HL-60/S4 (cell line): ENCODE results near the gene PTPRT.

ENCODE experiments used
- in situ Hi-C: fragments of 300-500 bp; cut with MboI; formaldehyde crosslinking; loops from 2 replicates; pipeline ENCODE4 v1.14.3; 2022; ENCODE audit warnings: low sequenced_read_pairs

PTPRT gene

DNA sequence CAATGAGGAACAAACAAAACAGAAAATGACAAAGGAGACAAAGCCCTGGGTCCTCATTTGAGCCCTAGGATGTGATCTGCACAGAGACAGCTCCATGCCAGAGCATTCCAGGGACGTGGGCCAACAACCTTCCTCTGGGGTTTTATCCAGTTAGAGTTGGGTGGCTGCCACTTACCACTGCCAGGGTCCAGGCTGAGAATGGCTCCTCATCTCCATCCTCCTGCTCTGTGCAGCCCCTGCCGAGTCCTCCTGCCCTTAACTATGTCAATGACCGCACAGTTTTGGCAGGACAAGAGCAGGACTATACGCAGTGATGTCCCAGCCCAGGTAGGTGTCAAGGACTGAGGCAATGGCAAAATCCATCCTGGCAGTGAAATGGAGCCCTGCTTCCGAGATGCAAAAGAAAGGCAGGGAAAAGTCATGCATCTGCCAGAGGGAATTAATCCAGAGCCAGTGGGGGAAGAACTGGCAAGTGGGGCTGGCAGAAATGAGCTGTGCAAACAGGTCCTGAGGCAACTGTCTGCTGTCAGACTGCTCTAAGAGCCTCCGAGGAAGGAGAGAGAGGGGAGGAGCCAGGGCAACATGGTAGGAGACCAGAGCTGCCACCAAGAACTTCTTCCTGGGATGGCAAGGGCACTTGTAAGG is 449.4 kb downstream of the PTPRT start:
- in situ Hi-C loops = no loop called here

GRCh38 chr20:42739683-42740082 is 450.0 kb downstream of the PTPRT start:
- in situ Hi-C loops = no loop called here

DNA sequence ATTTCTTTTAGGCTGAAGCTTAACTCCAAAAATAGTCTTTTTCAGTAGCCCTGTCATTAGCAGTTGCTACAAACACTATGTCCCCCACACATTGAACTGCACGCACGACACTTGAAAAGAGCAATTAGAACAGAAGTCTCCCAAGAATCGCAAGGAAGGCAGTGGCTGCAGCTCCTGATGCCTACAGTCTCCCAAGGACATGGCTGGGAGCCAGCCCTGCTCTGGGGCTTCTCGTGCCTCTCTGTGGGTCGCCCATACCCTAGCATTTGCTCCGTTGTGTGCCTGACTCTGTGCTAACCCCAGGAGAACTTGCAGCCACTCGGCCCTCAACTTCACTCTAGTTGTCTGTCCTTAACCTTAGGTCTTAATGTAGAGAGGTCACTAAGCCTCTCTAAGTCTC is 454.2 kb downstream of the PTPRT start:
- in situ Hi-C loops = no loop called here

DNA sequence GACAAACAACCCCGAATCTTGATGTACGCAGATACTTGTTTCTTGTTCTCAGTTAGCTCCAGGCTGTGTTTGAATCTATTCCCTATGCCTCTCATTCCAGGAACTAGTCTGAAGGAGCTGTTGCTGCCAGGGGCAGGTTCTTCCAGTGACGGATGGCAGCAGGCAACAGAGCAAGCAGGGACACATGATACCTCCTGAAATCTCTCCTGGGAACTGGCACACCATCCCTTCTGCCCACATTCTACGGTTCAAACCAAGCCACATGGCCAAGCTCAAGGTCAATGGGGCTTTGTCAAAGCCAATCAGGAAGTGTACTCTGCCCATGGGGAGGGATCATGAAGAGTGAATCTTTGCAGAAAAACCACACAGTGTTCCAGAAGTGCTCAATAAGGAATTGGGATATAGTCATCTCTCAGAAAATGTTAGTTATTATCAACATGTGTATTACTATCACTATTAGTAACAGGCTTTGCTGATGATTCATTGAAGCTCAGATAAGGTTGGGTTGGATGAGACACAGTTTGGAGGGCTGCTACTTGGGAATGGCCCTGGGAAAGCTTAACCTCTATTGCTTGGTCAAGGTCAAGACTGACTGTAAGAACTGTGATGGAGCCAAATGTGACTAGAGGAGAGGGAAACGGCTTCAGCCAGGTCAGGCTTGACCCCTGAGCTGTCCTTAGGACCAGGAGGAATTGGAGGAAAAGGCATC is 454.9 kb downstream of the PTPRT start:
- in situ Hi-C loops = no loop called here

GRCh38 chr20:42721923-42722322 is 467.8 kb downstream of the PTPRT start:
- in situ Hi-C loops = no loop called here

GRCh38 chr20:42714298-42715141 is 475.2 kb downstream of the PTPRT start:
- in situ Hi-C loops = no loop called here

- in situ Hi-C loops = no loop called here
Measured at GRCh38 chr20:42708266-42708665, 481.4 kb downstream of the PTPRT start.

DNA sequence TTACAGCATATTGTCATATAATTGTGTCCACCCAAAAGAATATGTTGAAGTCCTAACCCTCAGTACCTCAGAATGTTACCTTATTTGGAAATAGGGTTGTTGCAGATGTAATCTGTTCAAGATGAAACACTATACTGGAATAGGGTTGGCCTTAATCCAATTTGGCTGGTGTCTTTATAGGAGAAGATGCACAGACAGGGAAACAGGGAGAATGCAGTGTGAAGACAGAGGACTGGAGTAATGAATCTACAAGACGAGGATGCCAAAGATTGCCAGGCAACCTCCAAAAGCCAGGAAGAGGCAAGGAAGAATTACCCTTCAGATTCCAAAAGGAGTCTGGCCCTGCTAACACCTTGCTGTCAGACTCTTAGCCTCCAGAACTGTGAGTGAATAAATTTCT is 482.9 kb downstream of the PTPRT start:
- in situ Hi-C loops = no loop called here

DNA sequence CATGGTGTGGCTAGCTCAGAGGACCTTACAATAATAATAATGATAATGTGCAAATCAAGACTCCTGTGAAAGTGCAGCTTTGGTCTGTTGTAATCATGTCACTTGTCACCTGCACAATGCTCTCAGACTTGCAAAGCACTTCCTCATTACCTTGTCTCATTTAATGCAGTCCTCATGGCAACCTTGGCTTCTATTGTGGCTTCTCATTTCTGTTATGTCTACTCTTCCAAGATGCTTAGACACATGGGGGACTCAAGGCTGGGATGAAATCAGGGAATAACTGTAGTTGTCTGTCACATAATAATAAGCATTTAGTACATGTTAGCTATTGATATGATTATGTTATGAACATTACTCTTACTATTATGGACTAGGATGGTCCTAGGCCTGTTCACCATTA is 484.2 kb downstream of the PTPRT start:
- in situ Hi-C loops = no loop called here

- in situ Hi-C loops = no loop called here
Measured at GRCh38 chr20:42703744-42704143, 486.0 kb downstream of the PTPRT start.

DNA sequence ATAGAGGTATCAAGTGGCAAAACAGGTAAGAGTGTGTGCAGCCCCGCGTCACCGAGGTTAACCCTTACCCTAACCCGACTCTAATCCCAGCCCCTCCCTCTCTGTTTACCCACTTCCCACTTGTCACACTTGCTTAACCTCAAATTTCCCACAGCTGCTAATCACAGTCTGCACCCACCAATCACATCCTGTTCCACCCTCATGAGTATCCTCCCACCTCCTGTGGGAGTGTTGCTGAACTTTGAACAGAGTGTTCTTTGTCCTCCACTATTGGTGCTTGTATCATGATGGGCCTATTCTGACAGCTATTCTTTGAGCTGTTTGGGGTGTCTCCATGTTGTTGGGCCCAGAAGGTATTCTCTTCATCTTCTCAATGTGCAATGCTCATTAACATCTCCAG is 487.8 kb downstream of the PTPRT start:
- in situ Hi-C loops = no loop called here

- in situ Hi-C loops = no loop called here
Measured at GRCh38 chr20:42700372-42700771, 489.3 kb downstream of the PTPRT start.

- in situ Hi-C loops = no loop called here
Measured at GRCh38 chr20:42697962-42698361, 491.7 kb downstream of the PTPRT start.

GRCh38 chr20:42690842-42691437 is 498.8 kb downstream of the PTPRT start:
- in situ Hi-C loops = no loop called here

DNA sequence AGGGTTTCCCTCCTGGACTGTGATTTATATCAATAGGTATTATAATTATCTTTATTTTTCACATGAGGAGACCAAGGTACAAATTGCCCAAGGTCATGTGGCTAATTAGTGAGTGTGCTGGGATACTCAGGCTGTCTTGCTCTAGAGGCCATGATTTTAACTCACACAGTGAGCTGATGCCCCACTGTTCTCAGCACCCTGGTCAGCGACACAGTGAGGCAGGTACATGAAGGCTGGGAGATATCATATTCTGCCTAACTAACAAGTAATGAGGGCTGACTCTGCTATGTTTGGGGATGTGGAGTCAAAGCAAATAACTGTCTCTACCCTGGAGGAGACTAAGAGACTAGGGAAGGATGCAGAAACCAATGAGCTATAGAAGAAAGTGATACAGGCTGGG is 501.1 kb downstream of the PTPRT start:
- in situ Hi-C loops = no loop called here

DNA sequence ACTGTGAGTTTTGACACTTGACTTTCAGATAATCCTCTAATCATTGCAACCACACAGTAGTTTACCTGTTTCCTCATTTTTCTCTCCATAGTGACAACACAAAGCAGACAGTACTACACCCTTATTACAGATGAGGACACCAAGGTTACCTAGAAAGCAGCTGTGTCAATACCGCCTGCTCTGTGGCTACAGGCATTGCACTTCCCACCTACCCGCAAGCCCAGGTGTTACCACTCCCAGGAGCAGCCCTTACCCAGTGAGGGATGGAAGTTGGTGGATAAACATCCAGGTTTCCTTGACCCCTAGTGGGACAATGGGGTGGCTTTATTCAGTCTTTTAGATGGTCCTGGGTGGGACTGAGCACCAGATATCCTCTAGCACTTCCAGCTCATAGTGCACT is 503.6 kb downstream of the PTPRT start:
- in situ Hi-C loops = no loop called here

DNA sequence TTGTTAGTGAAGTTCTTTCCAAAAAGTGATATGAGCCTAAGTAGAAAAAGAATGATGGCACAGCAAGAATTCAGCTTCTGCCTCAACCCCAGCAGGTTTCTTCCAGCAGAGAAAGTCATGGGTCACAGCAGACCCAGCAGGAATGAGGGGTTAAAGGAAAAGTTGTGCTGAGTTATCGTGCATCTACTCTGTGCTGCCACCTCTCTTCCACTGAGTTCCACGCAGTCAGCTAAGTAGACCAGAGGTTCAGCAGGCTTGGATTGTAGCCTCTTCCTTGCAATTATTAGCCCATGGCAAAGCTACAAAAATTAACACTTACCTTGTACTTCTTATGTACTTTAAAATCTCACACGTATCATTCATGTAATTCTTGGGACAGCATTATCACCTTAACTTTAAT is 510.8 kb downstream of the PTPRT start:
- in situ Hi-C loops = no loop called here

GRCh38 chr20:42656130-42656529 is 533.6 kb downstream of the PTPRT start:
- in situ Hi-C loops = no loop called here

- in situ Hi-C loops = no loop called here
Measured at GRCh38 chr20:42652266-42652665, 537.4 kb downstream of the PTPRT start.

- in situ Hi-C loops = no loop called here
Measured at GRCh38 chr20:42650191-42650746, 539.4 kb downstream of the PTPRT start.

- in situ Hi-C loops = no loop called here
Measured at GRCh38 chr20:42649748-42650147, 540.0 kb downstream of the PTPRT start.
